Stomach (tissue), 4 donors: Measurements from ENCODE around the gene TMIGD1.

Experiments
- EP300 ChIP-seq: sonication (generic); formaldehyde crosslinking; IDR thresholded peaks from one replicate; pipeline ENCODE4 v1.6.1; 2017; ENCODE audit warnings: antibody characterized with exemption
- POLR2A ChIP-seq, 4 donors: fragments of 450-650 bp; IDR thresholded peaks; one replicate each; pipeline ENCODE4 v1.6.1; 2016; ENCODE audit warnings: antibody characterized with exemption in 4 of 4, control low read depth in 2 of 4, mild to moderate bottlenecking in 1 of 4, moderate library complexity in 1 of 4
- POLR2AphosphoS5 ChIP-seq, 3 donors: sonication (generic); formaldehyde crosslinking; IDR thresholded peaks; one replicate each; pipeline ENCODE4 v1.6.1; 2016; ENCODE audit warnings: antibody characterized with exemption in 3 of 3
- TF ChIP-seq, protein P1 (sequence below), 7 experiments: fragments of 450-650 bp in 4 of 7; fragments of 200-600 bp in 3 of 7; sonication (generic) in 3 of 7; IDR thresholded peaks; one replicate each; pipeline ENCODE4 v1.5.1; 2016 to 2019; ENCODE audit warnings: antibody characterized with exemption in 7 of 7, control low read depth in 2 of 7, mild to moderate bottlenecking in 1 of 7

GRCh38 chr17:30300818-30301217 lies 33.0 kb downstream of the TMIGD1 start:
- TF ChIP-seq, protein P1, sequence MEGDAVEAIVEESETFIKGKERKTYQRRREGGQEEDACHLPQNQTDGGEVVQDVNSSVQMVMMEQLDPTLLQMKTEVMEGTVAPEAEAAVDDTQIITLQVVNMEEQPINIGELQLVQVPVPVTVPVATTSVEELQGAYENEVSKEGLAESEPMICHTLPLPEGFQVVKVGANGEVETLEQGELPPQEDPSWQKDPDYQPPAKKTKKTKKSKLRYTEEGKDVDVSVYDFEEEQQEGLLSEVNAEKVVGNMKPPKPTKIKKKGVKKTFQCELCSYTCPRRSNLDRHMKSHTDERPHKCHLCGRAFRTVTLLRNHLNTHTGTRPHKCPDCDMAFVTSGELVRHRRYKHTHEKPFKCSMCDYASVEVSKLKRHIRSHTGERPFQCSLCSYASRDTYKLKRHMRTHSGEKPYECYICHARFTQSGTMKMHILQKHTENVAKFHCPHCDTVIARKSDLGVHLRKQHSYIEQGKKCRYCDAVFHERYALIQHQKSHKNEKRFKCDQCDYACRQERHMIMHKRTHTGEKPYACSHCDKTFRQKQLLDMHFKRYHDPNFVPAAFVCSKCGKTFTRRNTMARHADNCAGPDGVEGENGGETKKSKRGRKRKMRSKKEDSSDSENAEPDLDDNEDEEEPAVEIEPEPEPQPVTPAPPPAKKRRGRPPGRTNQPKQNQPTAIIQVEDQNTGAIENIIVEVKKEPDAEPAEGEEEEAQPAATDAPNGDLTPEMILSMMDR (IDR thresholded peaks at IDR 0.05): no peak
- TF ChIP-seq POLR2A (IDR thresholded peaks at IDR 0.05): no peak
- no peak for TF ChIP-seq EP300
- no peak for TF ChIP-seq POLR2AphosphoS5 (IDR thresholded peaks at IDR 0.05)
